ENCODE data around the gene TMEM98.
"Not testable (repeated sequence)": the region's sequence is repeated elsewhere in the genome, so short reads cannot be mapped to it uniquely, and the experiment has no call there.

TMEM98 gene

DNA sequence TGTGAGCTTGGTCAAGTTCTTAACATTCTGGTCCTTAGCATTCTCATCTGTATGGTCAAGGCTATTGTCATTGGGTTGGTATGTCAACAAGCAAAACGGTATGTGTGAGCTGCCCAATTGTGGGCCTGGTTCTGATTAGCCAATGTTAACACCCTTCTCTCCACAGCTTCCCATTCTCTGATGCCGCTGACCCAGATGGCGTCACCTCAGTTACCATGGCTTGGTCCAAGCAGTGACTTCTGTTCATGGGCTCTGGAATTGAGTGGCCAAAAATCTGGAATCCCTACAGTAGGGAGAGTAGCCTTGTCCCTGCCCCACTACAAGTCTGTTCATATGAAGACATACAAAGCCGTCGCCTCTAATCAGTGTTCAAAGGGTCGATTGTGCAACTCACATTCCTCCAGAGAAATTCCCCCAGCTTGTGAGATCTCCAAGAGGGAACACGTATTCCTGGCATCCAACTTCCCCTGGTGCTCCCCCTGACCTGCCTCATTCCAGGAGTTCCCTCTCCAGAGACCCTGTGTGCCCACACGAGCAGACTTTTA, 15.8 kb downstream of the TMEM98 start:
- DNase-seq (ENCODE audit: low spot score), result no peak

- DNase-seq (ENCODE audit: low spot score), result no peak
These were observed 16.5 kb downstream of the TMEM98 start for GRCh38 chr17:32944248-32945020.

- DNase-seq (ENCODE audit: low spot score), result no peak
These were observed 18.6 kb downstream of the TMEM98 start for GRCh38 chr17:32946375-32947135.

DNA sequence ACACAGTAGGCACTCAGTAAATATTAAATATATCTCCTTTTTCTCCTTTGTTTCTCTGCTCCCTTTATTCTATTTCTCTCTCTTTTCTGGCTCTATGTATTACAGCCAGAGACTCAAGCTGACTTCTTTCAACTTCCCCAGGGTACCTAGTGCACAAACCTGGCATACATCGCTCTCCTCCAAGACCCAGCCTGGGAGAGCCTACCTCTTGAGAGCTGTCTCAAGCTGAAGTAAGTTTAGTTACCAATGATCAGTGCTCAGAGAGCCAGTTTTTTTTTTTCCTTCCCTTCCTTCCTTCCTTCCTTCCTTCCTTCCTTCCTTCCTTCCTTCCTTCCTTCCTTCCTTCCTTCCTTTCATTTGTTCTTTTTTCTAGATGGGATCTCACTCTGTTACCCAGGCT, 19.8 kb downstream of the TMEM98 start:
- no peak for DNase-seq (ENCODE audit: low spot score)

GRCh38 chr17:32949181-32949580, 21.2 kb downstream of the TMEM98 start:
- DNase-seq (ENCODE audit: low spot score), result no peak

- not testable (repeated sequence) for DNase-seq (ENCODE audit: low spot score)
These were observed 24.5 kb downstream of the TMEM98 start for GRCh38 chr17:32952491-32952890.

DNA sequence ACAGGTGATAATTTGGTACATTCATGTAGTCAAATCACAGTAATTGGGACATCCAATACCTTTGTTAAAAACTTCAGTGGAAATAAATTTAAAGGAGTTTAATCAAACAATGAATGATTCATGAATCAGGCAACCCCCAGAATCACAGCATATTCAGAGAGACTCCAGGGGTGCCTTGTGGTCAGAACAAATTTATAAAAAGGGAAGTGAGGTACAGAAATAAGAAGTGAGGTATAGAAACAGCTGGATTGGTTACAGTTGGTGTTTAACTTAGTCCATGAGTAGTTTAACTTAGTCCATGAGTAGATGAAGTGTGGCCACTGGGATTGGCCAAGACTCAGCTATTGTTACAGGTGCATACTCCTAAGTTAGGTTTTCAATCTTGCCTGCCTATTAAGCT, 25.1 kb downstream of the TMEM98 start:
- DNase-seq (ENCODE audit: low spot score), result no peak

DNA sequence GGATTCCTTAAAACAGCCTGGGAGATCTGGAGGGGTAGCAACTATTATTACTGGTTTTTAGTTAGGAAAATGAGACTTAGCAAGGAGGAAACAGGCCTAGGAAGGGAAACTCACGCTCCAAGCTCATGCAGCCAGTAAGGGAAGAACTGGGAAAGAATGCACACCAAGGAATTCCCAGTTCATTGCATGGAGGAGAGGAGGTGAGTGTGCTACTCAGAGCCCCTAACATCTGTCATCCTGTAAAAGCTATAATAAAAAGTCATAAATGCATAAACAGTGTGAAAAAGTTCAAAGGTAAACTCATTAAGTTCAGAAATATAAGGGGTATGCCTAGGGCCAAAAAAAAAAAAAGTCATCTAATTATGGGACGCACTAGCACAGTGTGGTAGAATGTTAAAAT, 25.9 kb downstream of the TMEM98 start:
- no peak for DNase-seq (ENCODE audit: low spot score)

- DNase-seq (ENCODE audit: low spot score), result no peak
These were observed 26.5 kb downstream of the TMEM98 start for GRCh38 chr17:32954477-32954876.

DNA sequence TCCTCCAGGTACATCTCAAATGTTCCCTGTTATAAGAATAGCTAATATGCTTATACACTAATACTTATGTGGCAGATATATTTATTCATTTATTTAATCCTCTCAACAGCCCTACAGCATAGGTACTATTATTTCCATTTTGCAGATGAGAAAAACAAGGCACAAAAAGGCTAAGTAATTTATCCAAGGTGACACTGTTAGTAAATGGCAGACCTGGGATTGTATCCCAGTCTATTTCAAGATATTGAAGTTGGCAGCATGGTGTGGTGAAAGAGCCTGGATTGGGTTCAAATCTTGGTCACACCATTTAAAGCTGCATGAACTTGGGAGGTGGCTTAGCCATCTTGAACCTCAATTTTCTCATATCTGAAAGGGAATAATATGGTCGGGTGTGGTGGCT, 27.2 kb downstream of the TMEM98 start:
- DNase-seq (ENCODE audit: low spot score), result no peak

DNA sequence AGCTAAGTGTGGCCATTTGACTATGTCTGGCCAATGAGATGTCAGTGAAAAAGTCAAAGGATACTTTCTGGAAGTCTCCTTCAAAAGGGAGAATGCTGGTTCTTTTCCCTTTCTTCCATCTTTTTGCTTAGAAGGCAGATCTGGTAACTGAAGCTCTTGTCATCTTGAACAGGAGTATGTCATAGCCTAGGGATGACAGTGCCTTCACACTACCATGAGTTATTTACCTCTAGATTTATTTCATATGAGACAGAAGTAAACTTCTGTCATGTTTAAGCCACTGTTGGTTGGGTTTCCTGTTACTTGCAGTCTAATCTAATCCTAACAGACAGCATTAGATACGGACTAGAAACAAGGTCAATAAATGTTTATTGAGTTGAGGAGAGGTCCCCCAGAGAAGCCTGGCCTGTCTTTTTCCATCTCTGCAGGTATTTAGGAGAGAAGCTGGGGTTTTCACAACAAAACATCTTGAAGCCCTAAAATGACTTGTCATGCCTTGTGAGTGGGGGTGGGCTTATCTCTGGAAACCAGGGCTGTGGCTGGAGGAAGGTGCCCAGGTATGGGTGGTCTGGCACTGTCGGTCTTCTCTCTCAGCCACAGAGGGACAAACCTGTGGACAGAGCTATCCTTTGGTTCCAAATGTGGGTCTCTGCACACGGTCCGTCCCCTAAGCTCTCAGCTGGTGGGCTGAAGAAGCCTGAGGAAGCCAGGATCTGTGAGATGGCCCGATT, 28.5 kb downstream of the TMEM98 start:
- no peak for DNase-seq (ENCODE audit: low spot score)

DNA sequence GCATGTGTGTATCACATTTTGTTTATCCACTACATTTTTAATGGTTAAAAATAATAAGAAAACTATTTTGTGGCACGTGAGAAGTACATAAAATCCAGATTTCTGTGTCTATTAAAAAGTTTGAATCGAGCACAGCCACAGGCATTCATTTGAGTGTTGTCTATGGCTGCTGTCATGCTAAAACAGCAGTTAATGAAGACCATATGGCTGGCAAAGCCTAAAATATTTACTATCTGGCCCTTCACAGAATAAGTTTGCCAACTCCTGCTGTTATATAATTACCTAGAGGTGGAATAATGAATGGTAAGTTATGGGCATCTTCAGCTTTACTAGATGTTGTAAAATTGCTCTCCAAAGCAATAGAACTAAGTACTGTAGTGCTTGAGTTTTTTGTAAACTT, 30.5 kb downstream of the TMEM98 start:
- no peak for DNase-seq (ENCODE audit: low spot score)

- DNase-seq (ENCODE audit: low spot score), result no peak
These were observed 32.9 kb downstream of the TMEM98 start for GRCh38 chr17:32960815-32961214.

GRCh38 chr17:32962320-32962711, 34.4 kb downstream of the TMEM98 start:
- DNase-seq (ENCODE audit: low spot score), result no peak

DNA sequence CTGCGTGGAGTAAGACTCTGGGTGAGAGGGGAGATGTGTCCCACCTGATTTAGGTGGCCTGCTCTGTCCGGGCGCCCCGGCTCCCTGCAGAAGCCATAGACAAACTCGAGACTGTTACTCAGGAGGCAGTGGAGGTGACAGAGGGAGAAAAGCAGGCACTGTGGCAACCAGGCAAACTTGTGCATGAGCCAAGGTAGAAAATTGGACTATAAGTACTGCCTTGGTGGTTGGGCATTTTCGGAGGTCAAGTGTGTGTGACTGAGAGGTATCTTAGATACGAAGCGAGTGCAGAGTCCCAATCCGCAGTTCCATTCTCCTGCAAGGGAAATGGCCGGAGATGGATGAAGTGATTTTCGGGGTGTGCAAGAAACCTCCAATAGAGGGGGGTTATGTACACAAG, 36.6 kb downstream of the TMEM98 start:
- no peak for DNase-seq (ENCODE audit: low spot score)

DNA sequence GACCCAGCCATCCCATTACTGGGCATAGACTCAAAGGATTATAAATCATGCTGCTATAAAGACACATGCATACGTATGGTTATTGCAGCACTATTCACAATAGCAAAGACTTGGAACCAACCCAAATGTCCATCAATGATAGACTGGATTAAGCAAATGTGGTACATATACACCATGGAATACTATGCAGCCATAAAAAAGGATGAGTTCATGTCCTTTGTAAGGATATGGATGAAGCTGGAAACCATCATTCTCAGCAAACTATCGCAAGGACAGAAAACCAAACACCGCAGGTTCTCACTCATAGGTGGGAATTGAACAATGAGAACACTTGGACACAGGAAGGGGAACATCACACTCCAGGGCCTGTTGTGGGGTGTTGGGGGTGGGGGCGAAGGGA, 41.3 kb downstream of the TMEM98 start:
- DNase-seq (ENCODE audit: low spot score), result not testable (repeated sequence)

- no peak for DNase-seq (ENCODE audit: low spot score)
These were observed 42.3 kb downstream of the TMEM98 start for GRCh38 chr17:32970281-32970680.

GRCh38 chr17:32971171-32971570, 43.2 kb downstream of the TMEM98 start:
- no peak for DNase-seq (ENCODE audit: low spot score)

- DNase-seq (ENCODE audit: low spot score), result no peak
These were observed 48.2 kb downstream of the TMEM98 start for GRCh38 chr17:32976131-32976530.

GRCh38 chr17:32976605-32977004, 48.7 kb downstream of the TMEM98 start:
- no peak for DNase-seq (ENCODE audit: low spot score)

DNA sequence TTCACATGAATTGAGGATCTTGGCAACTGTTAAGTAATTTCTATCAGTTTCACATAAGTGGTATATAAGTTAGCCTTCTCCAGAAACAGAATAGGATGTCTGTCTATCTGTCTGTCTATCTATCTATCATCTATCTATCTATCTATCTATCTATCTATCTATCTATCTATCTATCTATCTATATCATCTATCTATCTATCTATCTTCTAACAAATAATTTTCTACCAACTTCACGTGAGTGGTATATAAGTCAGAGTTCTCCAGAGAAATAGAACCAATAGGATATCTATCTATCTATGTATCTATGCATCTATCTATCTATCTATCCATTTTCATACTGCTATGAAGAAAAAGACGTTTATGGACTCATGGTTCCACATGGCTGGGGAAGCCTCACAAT, 52.3 kb downstream of the TMEM98 start:
- no peak for DNase-seq (ENCODE audit: low spot score)

DNA sequence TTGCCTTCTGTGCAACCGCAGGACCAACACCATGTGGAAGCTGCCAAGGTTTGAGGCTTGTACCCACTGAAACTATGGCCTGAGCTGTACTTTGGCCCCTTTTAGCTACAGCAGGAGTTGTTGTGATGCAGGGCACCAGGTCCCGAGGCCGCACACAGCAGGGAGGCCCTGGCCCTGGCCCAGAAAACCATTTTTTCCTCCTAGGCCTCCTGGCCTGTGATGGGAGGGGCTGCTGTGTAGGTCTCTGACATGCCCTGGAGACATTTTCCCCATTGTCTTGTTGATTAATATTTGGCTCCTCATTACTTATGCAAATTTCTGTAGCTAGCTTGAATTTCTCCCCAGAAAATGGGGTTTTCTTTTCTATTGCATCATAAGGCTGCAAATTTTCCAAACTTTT, 53.7 kb downstream of the TMEM98 start:
- not testable (repeated sequence) for DNase-seq (ENCODE audit: low spot score)
